ENCODE results near the gene WWC2.

DNA sequence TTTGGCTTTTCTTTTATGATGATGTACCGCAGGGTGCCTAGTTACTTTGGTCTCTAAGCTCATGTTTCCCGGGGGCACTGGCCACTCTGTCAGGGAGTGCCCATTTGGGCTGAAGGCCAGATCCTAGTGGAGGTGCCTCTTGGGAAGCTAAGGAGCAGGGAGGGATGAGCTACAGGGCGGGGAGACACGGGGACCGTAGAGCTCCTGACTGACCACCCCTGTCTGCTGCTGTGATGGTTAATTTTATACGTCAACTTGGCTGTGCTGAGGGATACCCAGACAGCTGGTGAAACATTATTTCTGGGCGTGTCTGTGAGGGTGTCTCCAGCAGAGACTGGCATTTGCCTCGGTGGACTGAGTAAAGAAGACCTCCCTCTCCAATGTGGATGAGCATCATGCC, 248.1 kb downstream of the WWC2 start:
- TF ChIP-seq, protein P1, sequence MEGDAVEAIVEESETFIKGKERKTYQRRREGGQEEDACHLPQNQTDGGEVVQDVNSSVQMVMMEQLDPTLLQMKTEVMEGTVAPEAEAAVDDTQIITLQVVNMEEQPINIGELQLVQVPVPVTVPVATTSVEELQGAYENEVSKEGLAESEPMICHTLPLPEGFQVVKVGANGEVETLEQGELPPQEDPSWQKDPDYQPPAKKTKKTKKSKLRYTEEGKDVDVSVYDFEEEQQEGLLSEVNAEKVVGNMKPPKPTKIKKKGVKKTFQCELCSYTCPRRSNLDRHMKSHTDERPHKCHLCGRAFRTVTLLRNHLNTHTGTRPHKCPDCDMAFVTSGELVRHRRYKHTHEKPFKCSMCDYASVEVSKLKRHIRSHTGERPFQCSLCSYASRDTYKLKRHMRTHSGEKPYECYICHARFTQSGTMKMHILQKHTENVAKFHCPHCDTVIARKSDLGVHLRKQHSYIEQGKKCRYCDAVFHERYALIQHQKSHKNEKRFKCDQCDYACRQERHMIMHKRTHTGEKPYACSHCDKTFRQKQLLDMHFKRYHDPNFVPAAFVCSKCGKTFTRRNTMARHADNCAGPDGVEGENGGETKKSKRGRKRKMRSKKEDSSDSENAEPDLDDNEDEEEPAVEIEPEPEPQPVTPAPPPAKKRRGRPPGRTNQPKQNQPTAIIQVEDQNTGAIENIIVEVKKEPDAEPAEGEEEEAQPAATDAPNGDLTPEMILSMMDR (conservative IDR thresholded peaks at IDR 0.05; ENCODE audit: low read depth in 2 of 2): no peak
- TF ChIP-seq EZH2 (IDR thresholded peaks at IDR 0.05; ENCODE audit: low read depth, unreplicated experiment) (no peak), JUNB (IDR thresholded peaks at IDR 0.05; ENCODE audit: unreplicated experiment) (no peak)
